ENCODE results near the gene RAC2. TPM values are rescaled to one million over a fixed set of nuclear protein-coding genes. Genes with fewer than 3 reads are reported as not detected.

Gene RAC2
- total RNA-seq, 1 donor from 2014 or later: not detected

GRCh38 chr22:37179622-37180420 is 64.2 kb downstream of the RAC2 start:
- H3K4me3 Mint-ChIP-seq (ENCODE audit: unreplicated experiment): no peak overlapping the region
- no peak for TF ChIP-seq CTCF (IDR thresholded peaks at IDR 0.05; ENCODE audit: partially characterized antibody, unreplicated experiment)
- no peak overlapping the region for H3K27ac Mint-ChIP-seq (ENCODE audit: unreplicated experiment)
- H3K36me3 Mint-ChIP-seq (ENCODE audit: unreplicated experiment): no peaks in the 10 kb centered on the region
- DNase-seq: no peak
- H3K9me3 Mint-ChIP-seq (ENCODE audit: unreplicated experiment): peaks cover 3% of the 10 kb centered on the region
- peaks cover 4% of the 10 kb centered on the region for H3K27me3 Mint-ChIP-seq (ENCODE audit: unreplicated experiment)
- peaks cover 4% of the 10 kb centered on the region for H3K4me1 Mint-ChIP-seq (ENCODE audit: low read depth, unreplicated experiment)

- DNase-seq: no peak
- Mint-ChIP-seq H3K4me1 (ENCODE audit: low read depth, unreplicated experiment) (peaks cover 4% of the 10 kb centered on the region), H3K4me3 (ENCODE audit: unreplicated experiment) (no peak overlapping the region), H3K36me3 (ENCODE audit: unreplicated experiment) (no peaks in the 10 kb centered on the region), H3K27me3 (ENCODE audit: unreplicated experiment) (peaks cover 5% of the 10 kb centered on the region), H3K9me3 (ENCODE audit: unreplicated experiment) (peaks cover 3% of the 10 kb centered on the region), H3K27ac (ENCODE audit: unreplicated experiment) (no peak overlapping the region)
- no peak for TF ChIP-seq CTCF (IDR thresholded peaks at IDR 0.05; ENCODE audit: partially characterized antibody, unreplicated experiment)
Observed at GRCh38 chr22:37179126-37179470, 65.0 kb downstream of the RAC2 start.

GRCh38 chr22:37178350-37179125 is 65.5 kb downstream of the RAC2 start:
- peaks cover 4% of the 10 kb centered on the region for H3K4me1 Mint-ChIP-seq (ENCODE audit: low read depth, unreplicated experiment)
- peaks cover 5% of the 10 kb centered on the region for H3K27me3 Mint-ChIP-seq (ENCODE audit: unreplicated experiment)
- no peak overlapping the region for H3K4me3 Mint-ChIP-seq (ENCODE audit: unreplicated experiment)
- H3K27ac Mint-ChIP-seq (ENCODE audit: unreplicated experiment): no peak overlapping the region
- H3K36me3 Mint-ChIP-seq (ENCODE audit: unreplicated experiment): no peaks in the 10 kb centered on the region
- TF ChIP-seq CTCF (IDR thresholded peaks at IDR 0.05; ENCODE audit: partially characterized antibody, unreplicated experiment): no peak
- DNase-seq: no peak
- peaks cover 3% of the 10 kb centered on the region for H3K9me3 Mint-ChIP-seq (ENCODE audit: unreplicated experiment)

GRCh38 chr22:37177755-37178154 is 66.3 kb downstream of the RAC2 start:
- H3K27ac Mint-ChIP-seq (ENCODE audit: unreplicated experiment): no peak overlapping the region
- H3K4me3 Mint-ChIP-seq (ENCODE audit: unreplicated experiment): no peak overlapping the region
- no peaks in the 10 kb centered on the region for H3K36me3 Mint-ChIP-seq (ENCODE audit: unreplicated experiment)
- H3K4me1 Mint-ChIP-seq (ENCODE audit: low read depth, unreplicated experiment): peaks cover 4% of the 10 kb centered on the region
- no peak for TF ChIP-seq CTCF (IDR thresholded peaks at IDR 0.05; ENCODE audit: partially characterized antibody, unreplicated experiment)
- H3K27me3 Mint-ChIP-seq (ENCODE audit: unreplicated experiment): peaks cover 5% of the 10 kb centered on the region
- peaks cover 3% of the 10 kb centered on the region for H3K9me3 Mint-ChIP-seq (ENCODE audit: unreplicated experiment)
- no peak for DNase-seq

GRCh38 chr22:37177221-37177620 is 66.8 kb downstream of the RAC2 start:
- H3K36me3 Mint-ChIP-seq (ENCODE audit: unreplicated experiment): no peaks in the 10 kb centered on the region
- peaks cover 5% of the 10 kb centered on the region for H3K27me3 Mint-ChIP-seq (ENCODE audit: unreplicated experiment)
- no peak overlapping the region for H3K27ac Mint-ChIP-seq (ENCODE audit: unreplicated experiment)
- DNase-seq: no peak
- peaks cover 4% of the 10 kb centered on the region for H3K4me1 Mint-ChIP-seq (ENCODE audit: low read depth, unreplicated experiment)
- TF ChIP-seq CTCF (IDR thresholded peaks at IDR 0.05; ENCODE audit: partially characterized antibody, unreplicated experiment): no peak
- H3K4me3 Mint-ChIP-seq (ENCODE audit: unreplicated experiment): no peak overlapping the region
- H3K9me3 Mint-ChIP-seq (ENCODE audit: unreplicated experiment): peaks cover 3% of the 10 kb centered on the region
